GM12875 (cell line): ENCODE measurements around the gene NUP85.

ENCODE experiments used
- H3K4me3 ChIP-seq: one replicate; pipeline ENCODE4 v1.5.1; 2011; ENCODE audit warnings: low read depth, low read length, control low read depth
- CTCF ChIP-seq: IDR thresholded peaks from 2 replicates; pipeline ENCODE4 v1.5.1; 2011; ENCODE audit warnings: low read depth, mild to moderate bottlenecking, control low read depth, inconsistent platforms, low read length, moderate library complexity, borderline replicate concordance; ENCODE audit not compliant: insufficient read depth

Gene NUP85

GRCh38 chr17:75237100-75238014, 31.9 kb downstream of the NUP85 start:
- no peak for TF ChIP-seq CTCF
- H3K4me3 ChIP-seq, result no peak overlapping the region

- no peak for TF ChIP-seq CTCF
Measured at GRCh38 chr17:75238020-75238580, 32.6 kb downstream of the NUP85 start.

GRCh38 chr17:75238684-75239191, 33.3 kb downstream of the NUP85 start:
- H3K4me3 ChIP-seq, result no peak overlapping the region
- peak; percentile 88 for TF ChIP-seq CTCF

More at GRCh38 chr17:75238020-75238580, 32.6 kb downstream of the NUP85 start:
- H3K4me3 ChIP-seq, result no peak overlapping the region

- no peak overlapping the region for H3K4me3 ChIP-seq
Measured at GRCh38 chr17:75239214-75239613, 33.7 kb downstream of the NUP85 start.

GRCh38 chr17:75239778-75240393, 34.4 kb downstream of the NUP85 start:
- no peak overlapping the region for H3K4me3 ChIP-seq
- TF ChIP-seq CTCF, result no peak

More at GRCh38 chr17:75239214-75239613, 33.7 kb downstream of the NUP85 start:
- no peak for TF ChIP-seq CTCF

- H3K4me3 ChIP-seq, result no peak overlapping the region
- peak; percentile 86 for TF ChIP-seq CTCF
Measured at GRCh38 chr17:75240394-75241142, 35.1 kb downstream of the NUP85 start.
